Dedifferentiated amniotic fluid mesenchymal stem cell (primary cell): Measurements from ENCODE around the gene SLC4A4.

Experiments
- DNase-seq: peaks from one replicate; pipeline ENCODE4 v3.0.0-alpha.2; 2016; ENCODE audit errors: extremely low spot score

SLC4A4 gene

DNA sequence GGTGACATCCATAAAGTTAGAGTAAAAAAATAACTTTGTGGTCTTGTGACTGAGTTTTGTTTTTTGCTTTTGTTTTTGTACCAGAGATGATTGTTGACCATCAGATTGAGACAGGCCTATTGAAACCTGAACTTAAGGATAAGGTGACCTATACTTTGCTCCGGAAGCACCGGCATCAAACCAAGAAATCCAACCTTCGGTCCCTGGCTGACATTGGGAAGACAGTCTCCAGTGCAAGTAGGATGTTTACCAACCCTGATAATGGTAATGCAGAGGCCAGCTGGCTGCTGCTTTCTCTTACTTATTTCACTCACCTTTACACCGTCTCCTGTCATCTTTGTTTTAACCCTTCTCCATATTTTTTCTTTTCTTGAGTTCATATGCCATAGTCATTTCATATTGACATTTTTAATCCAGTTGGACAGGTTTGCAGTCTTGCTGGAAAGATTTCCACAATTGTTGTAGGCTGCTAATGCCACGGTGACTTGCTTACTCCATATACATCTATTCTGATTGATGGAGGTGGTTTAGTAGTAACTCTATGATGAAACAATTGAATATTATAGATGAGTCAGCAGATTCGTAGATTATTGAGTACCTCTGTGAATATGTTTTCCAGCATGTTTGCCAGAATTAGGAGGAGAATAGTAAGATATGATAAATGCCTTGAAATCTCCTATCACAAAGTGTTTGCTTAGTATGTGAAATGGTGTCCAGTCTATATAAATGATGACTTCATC, 18.3 kb downstream of the SLC4A4 start:
- no peak for DNase-seq

DNA sequence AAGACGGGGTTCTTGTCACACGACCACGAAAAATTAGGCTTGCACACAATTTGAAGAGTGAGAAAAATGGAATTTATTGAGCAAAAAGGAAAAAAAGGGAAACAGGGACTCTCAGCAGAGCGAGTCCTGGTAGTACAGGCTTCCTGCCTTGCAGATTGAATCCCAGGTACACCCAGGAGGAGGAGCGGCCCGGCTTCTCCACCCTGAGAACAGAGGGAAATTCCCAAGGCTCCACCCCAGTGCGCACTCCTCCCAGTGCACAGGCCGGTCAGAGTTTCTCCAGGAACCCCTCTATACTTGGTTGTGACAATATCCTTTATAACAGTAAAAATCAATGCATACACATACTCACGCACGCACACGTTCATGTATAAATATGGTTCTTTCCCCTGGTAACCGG, 22.0 kb downstream of the SLC4A4 start:
- no peak for DNase-seq

GRCh38 chr4:71361476-71361875, 22.7 kb downstream of the SLC4A4 start:
- no peak for DNase-seq

DNA sequence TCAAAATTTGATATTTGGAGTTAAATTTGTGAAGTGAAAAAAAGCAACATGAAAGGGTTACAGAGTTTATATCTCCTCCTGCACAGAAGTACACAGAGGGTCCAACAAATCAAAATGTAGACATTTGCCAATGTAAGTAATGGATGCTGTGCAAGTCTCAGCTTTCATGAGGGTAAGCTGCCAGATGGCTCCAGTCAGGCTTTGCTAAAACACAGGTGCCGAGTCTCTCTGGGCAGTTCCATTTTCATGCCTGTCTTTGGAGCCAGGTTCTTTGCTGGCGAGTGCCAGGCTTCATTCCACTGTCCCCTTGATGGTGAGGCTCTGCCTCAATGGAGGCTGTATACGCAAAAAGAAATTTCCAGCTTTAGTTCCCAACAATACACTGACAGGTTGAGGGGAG, 27.9 kb downstream of the SLC4A4 start:
- no peak for DNase-seq

DNA sequence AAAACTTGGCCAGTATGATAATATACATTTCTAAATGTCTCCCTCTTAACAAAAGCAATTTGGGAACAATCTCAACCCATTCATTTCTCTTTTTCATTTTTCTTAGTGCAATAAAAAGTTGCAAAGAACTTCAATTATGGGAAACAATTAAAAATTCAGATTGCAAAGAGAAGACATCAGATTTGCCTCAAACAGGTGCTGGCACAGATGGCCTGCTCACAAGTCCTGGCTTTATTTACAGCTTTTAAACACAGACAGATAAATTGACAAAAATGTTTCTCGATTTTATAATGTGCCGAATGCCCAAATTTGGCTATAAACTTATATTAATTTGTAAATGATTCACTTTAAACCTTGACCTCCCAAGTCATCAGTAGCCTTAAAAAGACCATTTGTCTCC, 28.7 kb downstream of the SLC4A4 start:
- no peak for DNase-seq

- no peak for DNase-seq
These were observed 30.1 kb downstream of the SLC4A4 start for GRCh38 chr4:71368906-71369305.

- DNase-seq = no peak
These were observed 30.7 kb downstream of the SLC4A4 start for GRCh38 chr4:71369536-71369935.

GRCh38 chr4:71375494-71375893, 36.7 kb downstream of the SLC4A4 start:
- no peak for DNase-seq

- DNase-seq = no peak
These were observed 38.7 kb downstream of the SLC4A4 start for GRCh38 chr4:71377561-71377960.

- DNase-seq = no peak
These were observed 40.3 kb downstream of the SLC4A4 start for GRCh38 chr4:71379126-71379525.

DNA sequence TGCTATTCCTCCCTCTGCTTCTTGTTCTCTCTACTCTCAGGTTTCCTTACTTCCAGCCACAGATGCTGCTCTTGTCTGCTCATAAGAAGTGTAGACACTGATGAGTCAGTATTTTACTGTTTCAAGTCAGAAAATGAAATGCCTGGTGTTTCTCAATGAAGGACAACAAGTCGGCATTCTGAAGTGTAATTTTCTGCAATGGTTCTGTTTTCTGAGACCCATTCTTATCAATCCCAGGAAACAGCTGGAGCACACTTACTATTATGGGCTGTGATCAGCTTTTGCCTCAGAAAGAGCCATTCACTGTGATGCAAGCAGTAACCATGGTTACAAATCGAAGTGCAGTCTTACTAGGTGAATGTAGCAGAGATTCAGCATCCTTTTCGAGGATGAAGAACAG, 42.0 kb downstream of the SLC4A4 start:
- no peak for DNase-seq

DNA sequence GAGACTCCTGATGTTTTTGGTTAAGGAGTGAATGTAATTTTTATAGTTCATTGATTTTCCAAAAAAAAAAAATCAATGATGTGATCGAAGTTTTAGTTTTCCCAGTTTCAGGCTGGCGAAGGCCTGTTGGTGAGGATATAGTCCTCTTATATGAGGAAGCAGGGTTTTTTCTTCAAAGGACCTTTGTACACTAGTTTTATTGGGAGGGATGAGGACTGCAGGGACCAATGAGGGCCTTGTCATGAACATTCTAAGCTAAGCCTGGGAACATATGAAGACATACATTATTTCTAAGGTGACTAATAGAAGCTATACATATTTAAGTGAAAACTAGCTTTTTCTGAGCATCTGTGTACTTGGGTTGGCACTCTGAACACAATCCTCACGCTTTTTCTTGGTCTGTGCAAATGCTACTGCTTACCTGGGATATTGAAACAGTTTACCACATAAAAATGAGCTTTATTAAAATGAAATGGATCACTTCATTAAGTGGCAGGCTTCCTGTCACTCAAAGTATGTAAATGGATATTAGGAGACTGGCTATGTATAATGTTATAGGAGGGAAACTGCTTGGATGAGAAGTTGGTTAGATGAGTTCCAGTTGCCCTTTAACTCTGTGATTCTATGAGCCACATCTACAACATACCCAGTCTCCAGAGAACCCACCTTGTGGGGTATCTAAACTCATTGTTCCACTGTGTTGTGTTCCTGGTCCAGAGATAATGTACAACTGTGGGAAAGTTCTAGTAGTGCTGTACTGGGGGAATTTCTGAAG, 43.5 kb downstream of the SLC4A4 start:
- no peak for DNase-seq

GRCh38 chr4:71382900-71383560, 44.2 kb downstream of the SLC4A4 start:
- no peak for DNase-seq

DNA sequence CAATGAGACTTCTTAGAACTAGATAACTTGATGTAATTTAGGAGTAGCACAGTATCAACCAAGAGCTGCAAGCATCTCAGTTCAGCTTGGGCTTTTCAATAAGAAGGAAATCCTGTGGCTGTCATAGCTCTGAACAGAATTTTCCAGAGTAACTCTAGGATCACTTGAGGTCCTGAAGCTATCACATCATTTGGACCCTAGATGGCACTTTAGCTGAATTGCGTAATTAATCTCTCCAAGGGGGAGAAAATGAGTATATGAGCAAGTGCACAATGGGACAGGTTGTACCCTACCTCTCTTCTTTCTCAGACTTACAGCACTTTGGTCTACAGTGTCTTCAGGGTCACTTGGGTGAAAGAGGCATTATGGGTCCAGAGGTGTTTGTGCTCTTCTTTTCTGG, 45.2 kb downstream of the SLC4A4 start:
- DNase-seq = no peak

DNA sequence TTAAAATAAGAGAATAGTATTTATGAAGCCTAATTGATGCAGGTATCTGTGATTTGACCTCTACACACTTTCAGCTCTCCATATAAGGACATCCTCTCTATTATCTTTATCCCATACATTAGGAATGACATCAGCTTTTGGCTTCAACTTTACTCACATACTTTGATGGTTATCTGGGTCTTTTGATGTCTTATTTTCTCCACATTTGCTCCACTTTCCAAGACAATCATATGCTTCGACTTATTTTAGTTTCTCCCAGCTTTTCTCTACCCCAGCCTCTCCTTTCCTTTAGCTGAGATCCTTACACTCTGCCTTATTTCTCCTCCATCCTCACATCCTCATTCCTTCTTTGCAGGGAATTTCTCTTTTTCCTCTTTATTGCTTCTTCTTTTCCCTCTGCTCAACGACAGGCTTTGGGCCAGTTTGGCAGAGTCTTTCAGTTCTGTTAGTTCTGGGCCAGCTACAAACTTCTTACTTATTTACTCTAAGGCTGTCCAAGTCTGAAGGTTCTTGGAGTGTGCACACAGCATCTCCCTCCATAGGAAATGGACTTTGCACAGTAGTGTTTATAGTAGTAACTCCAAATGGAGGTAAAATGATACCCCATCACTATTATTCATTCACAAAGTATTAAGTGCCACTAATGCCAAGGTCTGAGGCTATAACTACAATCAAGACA, 50.5 kb downstream of the SLC4A4 start:
- DNase-seq = peak; percentile 43

- DNase-seq = no peak
These were observed 53.3 kb downstream of the SLC4A4 start for GRCh38 chr4:71392109-71392508.

GRCh38 chr4:71396382-71396781, 57.6 kb downstream of the SLC4A4 start:
- DNase-seq = peak; percentile 63

DNA sequence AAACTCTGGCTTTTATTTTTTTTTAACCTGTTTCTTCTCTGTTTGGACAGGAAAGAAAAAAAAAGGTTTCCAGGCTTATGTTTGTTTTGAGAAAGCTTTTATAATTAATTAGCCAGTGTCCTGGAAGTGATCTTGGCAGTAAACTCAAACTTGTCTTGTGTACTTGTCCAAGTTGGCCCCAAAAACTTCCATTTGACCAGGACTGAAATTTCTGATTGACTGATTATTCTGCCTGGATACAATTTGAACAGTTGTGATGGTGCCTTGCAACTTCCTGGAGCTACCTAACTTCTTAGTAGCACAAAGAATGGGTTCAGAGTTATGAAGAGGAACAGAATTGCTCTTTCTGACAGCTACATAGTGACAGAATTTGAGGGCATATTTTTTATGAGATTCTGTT, 62.0 kb downstream of the SLC4A4 start:
- no peak for DNase-seq

DNA sequence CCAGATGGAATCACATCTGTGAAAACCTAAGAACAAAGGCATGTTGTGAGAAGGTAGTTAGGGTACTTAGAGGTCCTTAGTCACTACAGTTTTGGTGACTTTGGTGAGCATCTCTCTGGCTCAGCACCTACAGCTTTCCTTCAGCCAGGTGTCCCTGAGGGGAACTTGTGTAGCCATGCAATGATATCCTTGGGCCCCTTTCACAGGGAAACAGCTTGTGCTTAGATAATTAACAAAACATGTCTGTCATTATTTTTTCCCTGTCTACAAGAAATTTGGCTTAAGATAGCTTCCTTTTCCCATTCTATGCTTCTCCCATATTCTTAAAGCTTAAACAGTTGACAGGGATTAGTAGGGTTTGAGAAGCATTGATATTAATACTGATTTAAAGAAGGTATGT, 63.8 kb downstream of the SLC4A4 start:
- DNase-seq = no peak

DNA sequence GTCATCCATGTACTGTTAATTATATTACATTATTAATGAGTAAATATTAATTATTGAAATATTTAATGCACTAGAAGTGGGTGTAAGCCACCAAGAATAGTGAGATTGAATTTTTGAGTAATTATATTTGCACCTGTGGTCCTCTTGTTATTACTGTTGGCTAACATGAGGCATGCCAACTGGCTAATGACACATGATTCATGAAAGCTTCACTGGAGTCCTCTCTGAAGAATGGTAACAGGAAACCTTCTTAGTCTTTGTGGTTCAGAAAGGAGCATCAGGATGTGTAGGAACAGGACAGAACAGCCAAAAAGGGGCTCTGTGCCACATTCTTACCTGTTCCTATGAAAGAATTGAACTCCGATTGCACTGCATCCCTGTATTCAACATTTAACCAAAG, 65.2 kb downstream of the SLC4A4 start:
- no peak for DNase-seq

GRCh38 chr4:71405791-71406190, 67.0 kb downstream of the SLC4A4 start:
- no peak for DNase-seq

DNA sequence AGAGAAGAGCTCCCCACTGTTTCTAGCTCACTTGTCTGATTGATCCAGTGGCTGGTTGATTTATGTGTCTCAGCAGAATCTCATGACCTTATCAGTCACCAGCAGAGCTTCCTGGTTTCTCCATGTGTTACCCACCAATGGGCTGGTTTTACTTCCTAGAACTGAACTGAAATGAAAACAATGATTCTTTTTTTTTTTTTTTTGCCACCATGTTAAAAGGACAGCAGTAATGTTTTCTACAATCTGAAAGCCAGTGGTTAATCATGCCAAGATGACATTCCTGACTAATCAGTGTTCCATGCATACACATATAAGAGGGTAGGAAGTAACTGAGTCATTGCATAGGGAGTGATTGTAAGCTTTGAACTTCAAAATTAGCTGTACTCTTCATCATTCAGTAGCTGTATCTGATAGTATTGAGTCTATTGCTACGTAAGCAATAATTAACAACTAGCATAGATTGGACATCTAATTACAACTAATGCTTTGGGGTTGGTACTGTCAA, 67.7 kb downstream of the SLC4A4 start:
- no peak for DNase-seq
